Fibroblast of lung (primary cell): ENCODE measurements around the gene MYMX. TPM values are rescaled to one million over a fixed set of nuclear protein-coding genes. Genes with fewer than 3 reads are reported as not detected.

Experiments
- DNase-seq, 2 donors: peaks; one replicate each; pipeline versions ENCODE4 v3.0.0 to v3.0.0-alpha.2; 2010; ENCODE audit warnings: low read depth in 2 of 2
- H2AFZ ChIP-seq: 2 replicates; pipeline ENCODE4 v1.5.1; 2012; ENCODE audit warnings: low read length, control low read depth, inconsistent platforms
- H3K27ac ChIP-seq: 2 replicates; pipeline ENCODE4 v1.5.1; 2011; ENCODE audit warnings: low read length, control low read depth; ENCODE audit not compliant: insufficient read depth
- H3K27me3 ChIP-seq: 2 replicates; pipeline ENCODE4 v1.5.1; 2011; ENCODE audit warnings: mild to moderate bottlenecking, low read length; ENCODE audit not compliant: control insufficient read depth, insufficient read depth
- H3K36me3 ChIP-seq: 2 replicates; pipeline ENCODE4 v1.5.1; 2011; ENCODE audit warnings: low read length; ENCODE audit not compliant: control insufficient read depth, insufficient read depth
- H3K4me1 ChIP-seq: 2 replicates; pipeline ENCODE4 v1.5.1; 2011; ENCODE audit warnings: low read length; ENCODE audit not compliant: control insufficient read depth, insufficient read depth; ENCODE audit errors: extremely low read depth
- H3K4me2 ChIP-seq: 2 replicates; pipeline ENCODE4 v1.5.1; 2011; ENCODE audit warnings: low read length, control low read depth; ENCODE audit not compliant: insufficient read depth; ENCODE audit errors: extremely low read depth
- H3K4me3 ChIP-seq, 4 experiments: fragments of 200-600 bp in 1 of 4; sonication (generic) in 1 of 4; replicated peaks in 1 of 4; 2 replicates each; pipeline ENCODE4 v1.5.1; 2011 to 2016; ENCODE audit warnings: low read length in 4 of 4, low read depth in 3 of 4, mild to moderate bottlenecking in 3 of 4, control low read depth in 2 of 4, inconsistent platforms in 1 of 4, mixed read lengths in 1 of 4; ENCODE audit not compliant: insufficient read depth in 1 of 4; ENCODE audit errors: control extremely low read depth in 1 of 4
- H3K79me2 ChIP-seq: 2 replicates; pipeline ENCODE4 v1.5.1; 2012; ENCODE audit warnings: mild to moderate bottlenecking, low read length, inconsistent platforms; ENCODE audit not compliant: control insufficient read depth, insufficient read depth
- H3K9ac ChIP-seq: 2 replicates; pipeline ENCODE4 v1.5.1; 2011; ENCODE audit warnings: mild to moderate bottlenecking, low read length, control low read depth; ENCODE audit not compliant: insufficient read depth
- H3K9me3 ChIP-seq: 2 replicates; pipeline ENCODE4 v1.5.1; 2012; ENCODE audit warnings: low read depth, low read length; ENCODE audit not compliant: control insufficient read depth, insufficient read depth
- H4K20me1 ChIP-seq: 2 replicates; pipeline ENCODE4 v1.5.1; 2011; ENCODE audit warnings: low read length; ENCODE audit not compliant: control insufficient read depth, insufficient read depth; ENCODE audit errors: extremely low read depth
- EZH2 ChIP-seq: IDR thresholded peaks from 2 replicates; pipeline ENCODE4 v1.5.1; 2012; ENCODE audit warnings: low read length, control low read depth, mild to moderate bottlenecking; ENCODE audit errors: missing control alignments
- polyA plus RNA-seq, 2 donors: library from polyadenylated mRNA; depleted of rRNA in 1 of 2; stranded (reverse) in 1 of 2; unstranded in 1 of 2; fragments of >200 nt; gene quantifications; 2 replicates each; pipeline ENCODE4 v1.2.1, GENCODE V29; 2011 to 2012; ENCODE audit warnings: missing spikeins in 1 of 2
- total RNA-seq: library from RNA; depleted of rRNA; stranded (reverse); fragments of >200 nt; gene quantifications from 2 replicates; pipeline ENCODE4 v1.2.1, GENCODE V29; 2014
- TF ChIP-seq, protein P1 (sequence below), 2 donors: IDR thresholded peaks in 1 of 2; conservative IDR thresholded peaks in 1 of 2; 1 replicate in 1 of 2; 2 replicates in 1 of 2; pipeline ENCODE4 v1.5.1; 2011 to 2012; ENCODE audit warnings: low read length in 2 of 2, control low read depth in 1 of 2, inconsistent platforms in 1 of 2, low read depth in 1 of 2, mild to moderate bottlenecking in 1 of 2

MYMX gene
- total and polyA plus RNA-seq, 2 donors (not counting 1 experiment from before 2014, with no cell fraction given) = not detected

DNA sequence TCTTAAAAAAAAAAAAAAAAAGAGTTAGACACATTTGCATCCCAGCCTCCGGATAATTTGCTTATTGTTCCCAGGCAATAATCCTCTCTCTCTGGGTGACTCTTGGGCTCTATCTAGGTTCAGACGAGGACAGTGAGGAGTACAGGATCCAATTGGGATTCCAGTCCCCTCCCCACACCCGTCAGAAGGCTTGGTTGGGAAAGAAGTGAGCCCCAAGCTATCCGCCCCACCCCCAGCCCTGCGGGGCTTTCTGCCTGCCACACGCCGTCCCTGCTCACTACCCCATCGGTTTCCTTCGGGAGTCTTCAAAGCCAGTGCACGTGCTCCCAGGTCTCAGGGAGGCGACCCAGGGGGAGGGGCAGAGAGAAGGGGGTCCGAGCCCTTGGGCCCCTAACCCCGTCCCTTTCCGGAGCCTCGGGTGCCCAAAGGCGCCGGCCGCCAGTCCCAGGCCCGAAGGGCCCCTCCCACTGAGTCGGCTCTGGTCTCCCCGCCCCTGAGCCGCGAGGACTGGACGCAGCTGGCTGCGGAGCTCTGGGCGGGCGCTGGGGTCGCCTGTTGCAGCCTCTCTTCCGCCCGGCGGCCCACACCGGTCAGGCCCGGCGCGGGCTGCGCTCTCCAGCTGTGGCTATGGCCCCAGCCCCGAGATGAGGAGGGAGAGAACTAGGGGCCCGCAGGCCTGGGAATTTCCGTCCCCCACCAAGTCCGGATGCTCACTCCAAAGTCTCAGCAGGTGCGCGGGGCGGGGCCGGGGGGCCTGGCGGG lies 2.5 kb downstream of the MYMX start:
- H3K27ac ChIP-seq = peak overlapping the region; percentile 46
- H3K4me3 ChIP-seq = peak overlapping the region; percentile 41 to 60 (median 44)
- H2AFZ ChIP-seq = peak overlapping the region; percentile 88
- peak; percentile 55 to 63 for DNase-seq
- H3K9me3 ChIP-seq = no peaks in the 10 kb centered on the region
- H3K4me1 ChIP-seq = peaks cover 19% of the 10 kb centered on the region
- peak overlapping the region; percentile 65 for H3K9ac ChIP-seq
- TF ChIP-seq, protein P1, sequence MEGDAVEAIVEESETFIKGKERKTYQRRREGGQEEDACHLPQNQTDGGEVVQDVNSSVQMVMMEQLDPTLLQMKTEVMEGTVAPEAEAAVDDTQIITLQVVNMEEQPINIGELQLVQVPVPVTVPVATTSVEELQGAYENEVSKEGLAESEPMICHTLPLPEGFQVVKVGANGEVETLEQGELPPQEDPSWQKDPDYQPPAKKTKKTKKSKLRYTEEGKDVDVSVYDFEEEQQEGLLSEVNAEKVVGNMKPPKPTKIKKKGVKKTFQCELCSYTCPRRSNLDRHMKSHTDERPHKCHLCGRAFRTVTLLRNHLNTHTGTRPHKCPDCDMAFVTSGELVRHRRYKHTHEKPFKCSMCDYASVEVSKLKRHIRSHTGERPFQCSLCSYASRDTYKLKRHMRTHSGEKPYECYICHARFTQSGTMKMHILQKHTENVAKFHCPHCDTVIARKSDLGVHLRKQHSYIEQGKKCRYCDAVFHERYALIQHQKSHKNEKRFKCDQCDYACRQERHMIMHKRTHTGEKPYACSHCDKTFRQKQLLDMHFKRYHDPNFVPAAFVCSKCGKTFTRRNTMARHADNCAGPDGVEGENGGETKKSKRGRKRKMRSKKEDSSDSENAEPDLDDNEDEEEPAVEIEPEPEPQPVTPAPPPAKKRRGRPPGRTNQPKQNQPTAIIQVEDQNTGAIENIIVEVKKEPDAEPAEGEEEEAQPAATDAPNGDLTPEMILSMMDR (conservative IDR thresholded peaks at IDR 0.05 in 1 of 2, IDR thresholded peaks at IDR 0.05 in 1 of 2; ENCODE audit: low read depth in 1 of 2, low read length in 2 of 2) = no peak
- no peak for TF ChIP-seq EZH2
- H4K20me1 ChIP-seq = no peaks in the 10 kb centered on the region
- no peaks in the 10 kb centered on the region for H3K79me2 ChIP-seq
- no peaks in the 10 kb centered on the region for H3K27me3 ChIP-seq
- H3K36me3 ChIP-seq = no peaks in the 10 kb centered on the region
- peak overlapping the region; percentile 88 for H3K4me2 ChIP-seq

DNA sequence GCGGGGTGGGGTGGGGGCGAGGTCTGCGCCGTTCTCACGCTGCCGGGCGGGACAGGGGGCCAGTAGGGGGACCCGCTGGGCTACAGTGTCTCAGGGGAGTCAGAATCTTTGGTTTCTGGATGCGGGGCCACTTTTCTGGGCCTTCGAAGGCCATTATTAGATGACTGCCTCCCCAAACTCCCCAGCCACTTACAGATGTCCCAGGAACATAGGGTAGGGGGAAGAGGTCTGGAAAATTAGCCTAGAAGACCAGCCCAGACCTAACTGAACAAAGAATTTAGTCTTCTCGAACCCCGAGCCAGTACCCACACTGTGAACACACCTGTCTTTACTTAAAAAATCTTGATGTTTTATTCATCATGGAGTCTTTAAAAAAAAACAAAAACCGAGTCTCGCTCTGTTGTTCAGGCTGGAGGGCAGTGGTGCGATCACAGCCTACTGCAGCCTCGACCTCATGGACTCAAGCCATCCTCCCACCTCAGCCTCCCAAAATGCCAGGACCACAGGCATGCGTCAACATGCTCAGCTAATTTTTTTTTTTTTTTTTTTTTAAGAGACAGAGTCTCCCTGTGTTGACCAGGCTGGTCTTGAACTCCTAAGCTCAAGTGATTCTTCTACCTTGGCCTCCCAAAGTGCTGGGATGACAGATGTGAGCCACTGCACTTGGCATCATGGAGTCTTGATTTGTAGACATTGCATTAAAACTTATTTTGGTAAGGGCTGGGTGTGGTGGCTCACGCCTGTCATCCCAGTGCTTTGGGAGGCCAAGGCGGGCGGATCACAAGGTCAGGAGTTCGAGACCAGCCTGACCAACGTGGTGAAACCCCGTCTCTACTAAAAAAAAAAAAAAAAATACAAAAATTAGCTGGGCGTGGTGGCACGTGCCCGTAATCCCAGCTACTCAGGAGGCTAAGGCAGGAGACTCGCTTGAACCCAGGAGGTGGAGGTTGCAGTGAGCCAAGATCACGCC lies 3.4 kb downstream of the MYMX start:
- peaks cover 24% of the 10 kb centered on the region for H3K4me1 ChIP-seq
- H3K9ac ChIP-seq = no peak overlapping the region
- H3K4me2 ChIP-seq = peak overlapping the region; percentile 49
- DNase-seq = no peak
- H3K36me3 ChIP-seq = no peaks in the 10 kb centered on the region
- H3K9me3 ChIP-seq = no peaks in the 10 kb centered on the region
- H3K27ac ChIP-seq = no peak overlapping the region
- peak overlapping the region in 1 of 4 experiments; percentile 60 for H3K4me3 ChIP-seq
- H4K20me1 ChIP-seq = no peaks in the 10 kb centered on the region
- TF ChIP-seq, protein P1 (conservative IDR thresholded peaks at IDR 0.05 in 1 of 2, IDR thresholded peaks at IDR 0.05 in 1 of 2; ENCODE audit: low read depth in 1 of 2, low read length in 2 of 2) = no peak
- TF ChIP-seq EZH2 = no peak
- no peak overlapping the region for H2AFZ ChIP-seq
- H3K79me2 ChIP-seq = peaks cover 4% of the 10 kb centered on the region
- no peaks in the 10 kb centered on the region for H3K27me3 ChIP-seq

DNA sequence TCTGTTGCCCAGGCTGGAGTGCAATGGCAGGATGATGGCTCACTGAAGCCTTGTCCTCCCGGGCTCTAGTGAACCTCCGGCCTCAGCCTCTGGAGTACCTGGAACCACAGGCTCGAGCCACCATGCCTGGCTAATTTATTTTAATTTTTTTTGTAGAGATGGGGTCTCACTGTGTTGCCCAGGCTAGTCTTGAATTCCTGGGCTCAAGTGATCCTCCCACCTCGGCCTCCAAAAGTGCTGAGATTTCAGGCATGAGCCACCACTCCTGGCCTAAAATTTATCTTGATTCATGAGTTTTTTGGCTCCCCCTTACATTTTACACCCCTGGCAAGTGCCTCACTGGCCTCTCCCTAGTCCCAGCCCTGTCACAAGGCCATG lies 4.2 kb downstream of the MYMX start:
- no peaks in the 10 kb centered on the region for H3K27me3 ChIP-seq
- H2AFZ ChIP-seq = no peak overlapping the region
- no peak overlapping the region for H3K4me3 ChIP-seq
- peaks cover 4% of the 10 kb centered on the region for H3K79me2 ChIP-seq
- H3K9ac ChIP-seq = no peak overlapping the region
- no peaks in the 10 kb centered on the region for H4K20me1 ChIP-seq
- no peaks in the 10 kb centered on the region for H3K9me3 ChIP-seq
- H3K4me2 ChIP-seq = no peak overlapping the region
- no peak for TF ChIP-seq EZH2
- TF ChIP-seq, protein P1 (conservative IDR thresholded peaks at IDR 0.05 in 1 of 2, IDR thresholded peaks at IDR 0.05 in 1 of 2; ENCODE audit: low read depth in 1 of 2, low read length in 2 of 2) = no peak
- H3K27ac ChIP-seq = no peak overlapping the region
- no peaks in the 10 kb centered on the region for H3K36me3 ChIP-seq
- H3K4me1 ChIP-seq = peaks cover 24% of the 10 kb centered on the region
- DNase-seq = no peak
